OCI-LY7 (cell line): ENCODE results near the gene ELMO1. TPM values are rescaled to one million over a fixed set of nuclear protein-coding genes. Genes with fewer than 3 reads are reported as not detected.

Experiments
- Bru-seq: library from RNA; stranded (reverse); fragments of 400-500 nt; gene quantifications from one replicate; lab custom pipeline; 2021; lab: Mats Ljungman, UMichigan
- BruChase-seq, 2 experiments: library from RNA; stranded (reverse); fragments of 400-500 nt; gene quantifications; one replicate each; lab custom pipeline; 2021; lab: Mats Ljungman, UMichigan
- BruUV-seq: library from RNA; stranded (reverse); fragments of 400-500 nt; replicated peaks from 2 replicates; lab custom pipeline; 2021; lab: Mats Ljungman, UMichigan
- CTCF ChIA-PET: fragments of 300-600 bp; sonication (Branson Sonifier 250); formaldehyde crosslinking; loops from one replicate; lab custom pipeline; 2022; ENCODE audit warnings: antibody characterized with exemption; ENCODE audit not compliant: unreplicated experiment; lab: Charles Lee
- POLR2A ChIA-PET: fragments of 300-600 bp; sonication (Branson Sonifier 250); formaldehyde crosslinking; loops from one replicate; lab custom pipeline; 2022; ENCODE audit warnings: antibody characterized with exemption; lab: Charles Lee
- DNase-seq: peaks from one replicate; pipeline ENCODE4 v3.0.0-alpha.2; 2015; ENCODE audit warnings: low spot score
- H2AFZ ChIP-seq: fragments of 200-600 bp; sonication (generic), shearing (Covaris generic); 2 replicates; pipeline ENCODE4 v1.6.1; 2014; ENCODE audit warnings: mild to moderate bottlenecking, antibody characterized with exemption, low read length, moderate library complexity
- H3K27ac ChIP-seq: fragments of 200-600 bp; sonication (generic); 2 replicates; pipeline ENCODE4 v1.5.1; 2014; ENCODE audit warnings: mixed run types, low read depth, mild to moderate bottlenecking, moderate library complexity, low read length, inconsistent platforms; ENCODE audit not compliant: poor library complexity, severe bottlenecking
- H3K36me3 ChIP-seq: fragments of 200-600 bp; sonication (generic); 2 replicates; pipeline ENCODE4 v1.6.1; 2014; ENCODE audit warnings: mild to moderate bottlenecking, antibody characterized with exemption, low read length, moderate library complexity, mixed read lengths; ENCODE audit not compliant: insufficient read depth
- H3K4me1 ChIP-seq: fragments of 200-600 bp; sonication (generic); 2 replicates; pipeline ENCODE4 v1.5.1; 2014; ENCODE audit warnings: mild to moderate bottlenecking, low read length; ENCODE audit not compliant: insufficient read depth, poor library complexity, severe bottlenecking
- H3K4me2 ChIP-seq: fragments of 200-600 bp; sonication (generic); 2 replicates; pipeline ENCODE4 v1.6.1; 2014; ENCODE audit warnings: mild to moderate bottlenecking, low read length
- H3K4me3 ChIP-seq: fragments of 200-600 bp; sonication (generic); 2 replicates; pipeline ENCODE4 v1.5.1; 2014; ENCODE audit warnings: mild to moderate bottlenecking, low read depth, low read length; ENCODE audit not compliant: poor library complexity, severe bottlenecking
- H3K79me2 ChIP-seq: fragments of 200-600 bp; sonication (generic); 2 replicates; pipeline ENCODE4 v1.6.1; 2016; ENCODE audit warnings: low read depth, mild to moderate bottlenecking, low read length, moderate library complexity, mixed read lengths; ENCODE audit not compliant: insufficient read depth
- H3K9me2 ChIP-seq: fragments of 200-600 bp; sonication (generic); 2 replicates; pipeline ENCODE4 v1.6.1; 2016; ENCODE audit warnings: mild to moderate bottlenecking, low read length, mixed read lengths; ENCODE audit not compliant: insufficient read depth
- H3K9me3 ChIP-seq: fragments of 200-600 bp; sonication (generic); 2 replicates; pipeline ENCODE4 v1.6.1; 2014; ENCODE audit warnings: mild to moderate bottlenecking, mixed run types, low read length, mixed read lengths
- H4K20me1 ChIP-seq: fragments of 200-600 bp; sonication (generic); 2 replicates; pipeline ENCODE4 v1.6.1; 2014; ENCODE audit warnings: mild to moderate bottlenecking, antibody characterized with exemption, low read length, moderate library complexity, mixed read lengths; ENCODE audit not compliant: insufficient read depth
- EZH2phosphoT487 ChIP-seq: fragments of 200-600 bp; sonication (generic); IDR thresholded peaks from 2 replicates; pipeline ENCODE4 v1.6.1; 2018; ENCODE audit warnings: low read depth, borderline replicate concordance, mild to moderate bottlenecking, mixed run types, antibody characterized with exemption, low read length, moderate library complexity, mixed read lengths
- intact Hi-C: fragments of 100-400 bp; cut with micrococcal nuclease; formaldehyde crosslinking; loops from one replicate; pipeline ENCODE4 v1.10.0; 2022; ENCODE audit not compliant: unreplicated experiment
- long read RNA-seq: library from polyadenylated mRNA; stranded (forward); transcript quantifications from one replicate; pipeline ENCODE4 v2.0.0, GENCODE V29; 2022
- total RNA-seq, 2 experiments: library from RNA; depleted of rRNA in 1 of 2; stranded (reverse); fragments of >200 nt in 1 of 2; shearing (Covaris generic) in 1 of 2; gene quantifications; 2 replicates each; pipeline ENCODE4 v1.2.3, GENCODE V29; 2014 to 2022
- TF ChIP-seq, protein P1 (sequence below): fragments of 200-600 bp; sonication (generic); conservative IDR thresholded peaks from 2 replicates; pipeline ENCODE4 v1.5.1; 2014; ENCODE audit warnings: mild to moderate bottlenecking, antibody characterized with exemption, low read length, moderate library complexity, mixed read lengths

Gene ELMO1, protein sequence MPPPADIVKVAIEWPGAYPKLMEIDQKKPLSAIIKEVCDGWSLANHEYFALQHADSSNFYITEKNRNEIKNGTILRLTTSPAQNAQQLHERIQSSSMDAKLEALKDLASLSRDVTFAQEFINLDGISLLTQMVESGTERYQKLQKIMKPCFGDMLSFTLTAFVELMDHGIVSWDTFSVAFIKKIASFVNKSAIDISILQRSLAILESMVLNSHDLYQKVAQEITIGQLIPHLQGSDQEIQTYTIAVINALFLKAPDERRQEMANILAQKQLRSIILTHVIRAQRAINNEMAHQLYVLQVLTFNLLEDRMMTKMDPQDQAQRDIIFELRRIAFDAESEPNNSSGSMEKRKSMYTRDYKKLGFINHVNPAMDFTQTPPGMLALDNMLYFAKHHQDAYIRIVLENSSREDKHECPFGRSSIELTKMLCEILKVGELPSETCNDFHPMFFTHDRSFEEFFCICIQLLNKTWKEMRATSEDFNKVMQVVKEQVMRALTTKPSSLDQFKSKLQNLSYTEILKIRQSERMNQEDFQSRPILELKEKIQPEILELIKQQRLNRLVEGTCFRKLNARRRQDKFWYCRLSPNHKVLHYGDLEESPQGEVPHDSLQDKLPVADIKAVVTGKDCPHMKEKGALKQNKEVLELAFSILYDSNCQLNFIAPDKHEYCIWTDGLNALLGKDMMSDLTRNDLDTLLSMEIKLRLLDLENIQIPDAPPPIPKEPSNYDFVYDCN
- total RNA-seq (2014; rRNA removed; shearing (Covaris generic)) (102 and 103 TPM in 2 replicates), total RNA-seq (2022) (101 and 110 TPM in 2 replicates), Bru-seq, nascent RNA (percentile 85 among the genes with signal in this experiment), BruChase-seq, experiment 1, labeled RNA remaining after a 6-hour chase (percentile 72 among the genes with signal in this experiment), BruChase-seq, experiment 2, labeled RNA remaining after a 2-hour chase (percentile 70 among the genes with signal in this experiment)
- long read RNA-seq, full-length matches to known transcripts = 23 of 88 reads
- long read RNA-seq, partial matches to known transcripts = 44 of 88 reads
- long read RNA-seq, other reads (novel, unspliced or antisense) = 21 of 88 reads

DNA sequence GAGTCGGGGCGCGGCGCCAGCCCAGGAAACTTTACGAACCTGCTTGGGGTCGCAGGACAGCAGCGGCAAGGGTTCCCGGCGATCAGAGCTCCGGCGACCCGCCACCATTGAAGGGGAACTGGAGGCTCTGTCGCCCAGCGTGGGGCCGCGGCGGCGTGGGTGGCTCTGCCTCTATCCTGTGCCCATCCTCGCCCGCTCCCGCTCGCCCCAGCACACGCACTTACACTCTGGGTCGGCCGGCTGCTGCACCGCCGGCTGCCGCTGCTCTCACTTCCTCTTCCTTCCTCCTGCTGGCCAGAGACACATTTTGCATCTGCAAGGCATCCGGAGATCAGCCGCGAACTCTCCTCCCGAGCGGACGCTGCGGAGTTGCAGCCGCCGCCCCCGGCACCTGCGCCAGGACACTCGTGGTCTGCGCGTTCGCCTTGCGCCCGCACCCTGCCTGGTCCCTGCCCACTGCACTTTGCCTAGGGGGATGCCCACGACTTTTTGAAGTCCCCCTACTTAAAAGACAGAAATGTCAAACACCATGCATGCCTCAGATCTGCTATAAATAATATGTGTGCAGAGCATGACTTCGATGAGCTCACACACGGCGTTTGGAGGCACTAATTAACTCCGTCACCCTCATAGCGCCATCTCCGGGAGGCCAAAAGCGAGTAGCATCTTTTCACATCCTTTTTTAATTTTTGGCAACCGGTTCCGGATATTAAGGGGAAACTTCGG is at the start of gene ELMO1:
Gene ELMO1 (minus strand): TSS at position 229 of the 726 bp plus-strand sequence. CDS start 106,174 bp downstream, outside the sequence.
- no peaks in the 10 kb centered on the region for H3K79me2 ChIP-seq
- peak; percentile 89 for DNase-seq
- H3K9me3 ChIP-seq = no peaks in the 10 kb centered on the region
- H3K4me2 ChIP-seq = peak within 1 kb of the TSS; percentile 85
- H3K9me2 ChIP-seq = no peaks in the 10 kb centered on the region
- BruUV-seq = no TSS peak
- peak within 1 kb of the TSS; percentile 22 for H3K27ac ChIP-seq
- no peaks in the 10 kb centered on the region for H3K36me3 ChIP-seq
- H3K4me3 ChIP-seq = peak within 1 kb of the TSS; percentile 67
- TF ChIP-seq, protein P1, sequence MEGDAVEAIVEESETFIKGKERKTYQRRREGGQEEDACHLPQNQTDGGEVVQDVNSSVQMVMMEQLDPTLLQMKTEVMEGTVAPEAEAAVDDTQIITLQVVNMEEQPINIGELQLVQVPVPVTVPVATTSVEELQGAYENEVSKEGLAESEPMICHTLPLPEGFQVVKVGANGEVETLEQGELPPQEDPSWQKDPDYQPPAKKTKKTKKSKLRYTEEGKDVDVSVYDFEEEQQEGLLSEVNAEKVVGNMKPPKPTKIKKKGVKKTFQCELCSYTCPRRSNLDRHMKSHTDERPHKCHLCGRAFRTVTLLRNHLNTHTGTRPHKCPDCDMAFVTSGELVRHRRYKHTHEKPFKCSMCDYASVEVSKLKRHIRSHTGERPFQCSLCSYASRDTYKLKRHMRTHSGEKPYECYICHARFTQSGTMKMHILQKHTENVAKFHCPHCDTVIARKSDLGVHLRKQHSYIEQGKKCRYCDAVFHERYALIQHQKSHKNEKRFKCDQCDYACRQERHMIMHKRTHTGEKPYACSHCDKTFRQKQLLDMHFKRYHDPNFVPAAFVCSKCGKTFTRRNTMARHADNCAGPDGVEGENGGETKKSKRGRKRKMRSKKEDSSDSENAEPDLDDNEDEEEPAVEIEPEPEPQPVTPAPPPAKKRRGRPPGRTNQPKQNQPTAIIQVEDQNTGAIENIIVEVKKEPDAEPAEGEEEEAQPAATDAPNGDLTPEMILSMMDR = peak; percentile 67
- no peak for TF ChIP-seq EZH2phosphoT487
- H2AFZ ChIP-seq = peak within 1 kb of the TSS; percentile 87
- ChIA-PET CTCF (interaction anchor here (1.2 kb wide), 1 partner anchor 214 kb away, joined by 6 read pairs; no protein-coding TSS in a partner anchor), POLR2A (interaction anchor here (0.5 to 1.3 kb wide), 3 partner anchors 18 to 913 kb away, joined by 3 read pairs; no protein-coding TSS in a partner anchor)
- peaks cover 19% of the 10 kb centered on the region for H3K4me1 ChIP-seq
- intact Hi-C loops = loop anchor here (1.0 to 2.0 kb wide), 2 partner anchors 108 to 164 kb away; no protein-coding TSS in a partner anchor
- H4K20me1 ChIP-seq = no peaks in the 10 kb centered on the region

DNA sequence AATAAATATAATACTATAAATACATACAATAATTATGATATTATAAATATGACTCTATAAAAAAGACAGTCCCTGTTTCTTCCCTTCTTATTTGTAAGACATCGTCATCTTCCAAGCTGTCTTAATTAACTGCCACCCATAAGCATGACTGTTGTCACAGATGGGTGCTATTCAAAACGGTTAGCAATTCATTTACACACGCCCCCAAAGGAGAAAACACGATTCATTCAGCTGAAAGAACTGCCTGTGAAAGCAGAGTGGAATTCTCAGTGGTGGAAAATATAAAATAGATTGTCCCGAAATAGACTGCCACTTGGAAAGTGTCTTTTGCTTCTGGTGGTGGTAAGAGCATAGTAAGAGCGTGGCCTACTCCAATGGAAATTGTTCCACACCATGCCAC is 48.9 kb upstream of the ELMO1 start:
- H3K9me2 ChIP-seq = no peaks in the 10 kb centered on the region
- BruUV-seq = no TSS peak
- H3K4me1 ChIP-seq = no peaks in the 10 kb centered on the region
- H3K27ac ChIP-seq = no peak overlapping the region
- TF ChIP-seq, protein P1 = no peak
- no peak for TF ChIP-seq EZH2phosphoT487
- no peak overlapping the region for H3K4me3 ChIP-seq
- no peaks in the 10 kb centered on the region for H3K9me3 ChIP-seq
- no peak for DNase-seq
- no peak overlapping the region for H2AFZ ChIP-seq
- intact Hi-C loops = loop anchor here (10.0 kb wide), 1 partner anchor 143 kb away; no protein-coding TSS in a partner anchor
- H4K20me1 ChIP-seq = no peaks in the 10 kb centered on the region
- no peaks in the 10 kb centered on the region for H3K36me3 ChIP-seq
- POLR2A ChIA-PET = no interaction called here
- CTCF ChIA-PET = no interaction called here
- no peaks in the 10 kb centered on the region for H3K79me2 ChIP-seq
- H3K4me2 ChIP-seq = no peak overlapping the region
